Dedifferentiated amniotic fluid mesenchymal stem cell (primary cell): ENCODE results near the gene HS3ST4.

Source experiments
- DNase-seq: peaks from one replicate; pipeline ENCODE4 v3.0.0-alpha.2; 2016; ENCODE audit errors: extremely low spot score

Gene HS3ST4

GRCh38 chr16:25691519-25692091 is at the start of gene HS3ST4:
HS3ST4 (plus strand) TSS chr16:25691959.
- DNase-seq, result no peak

DNA sequence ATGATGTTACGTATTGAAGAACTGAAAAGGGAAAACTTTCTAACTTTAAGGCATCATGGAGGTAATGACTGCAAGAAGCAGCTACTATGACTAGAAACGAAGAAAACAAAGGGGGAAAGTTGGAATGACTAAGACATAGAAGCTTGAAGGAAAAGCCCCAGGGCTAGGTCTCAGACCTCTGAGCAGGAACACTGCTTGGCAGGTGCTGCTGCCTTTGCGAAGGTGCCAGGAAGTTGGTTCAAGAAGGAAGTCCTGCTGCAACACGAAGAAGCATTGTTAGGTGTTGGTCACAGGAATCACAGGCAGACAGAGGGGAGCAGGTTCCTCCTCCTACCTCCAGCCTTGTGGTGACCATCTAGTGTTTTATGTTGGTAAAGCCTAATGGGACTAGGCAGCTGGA is 48.1 kb upstream of the HS3ST4 start:
- no peak for DNase-seq

- no peak for DNase-seq
Measured at GRCh38 chr16:25656639-25657038, 35.1 kb upstream of the HS3ST4 start.

- DNase-seq, result no peak
Measured at GRCh38 chr16:25676820-25677219, 14.9 kb upstream of the HS3ST4 start.

GRCh38 chr16:25679511-25679910 is 12.2 kb upstream of the HS3ST4 start:
- DNase-seq, result no peak

- no peak for DNase-seq
Measured at GRCh38 chr16:25689137-25689836, 2.5 kb upstream of the HS3ST4 start.

GRCh38 chr16:25690552-25691143 is 1.1 kb upstream of the HS3ST4 start:
- DNase-seq, result no peak

GRCh38 chr16:25692351-25692741 is 587 bp downstream of the HS3ST4 start:
- no peak for DNase-seq

DNA sequence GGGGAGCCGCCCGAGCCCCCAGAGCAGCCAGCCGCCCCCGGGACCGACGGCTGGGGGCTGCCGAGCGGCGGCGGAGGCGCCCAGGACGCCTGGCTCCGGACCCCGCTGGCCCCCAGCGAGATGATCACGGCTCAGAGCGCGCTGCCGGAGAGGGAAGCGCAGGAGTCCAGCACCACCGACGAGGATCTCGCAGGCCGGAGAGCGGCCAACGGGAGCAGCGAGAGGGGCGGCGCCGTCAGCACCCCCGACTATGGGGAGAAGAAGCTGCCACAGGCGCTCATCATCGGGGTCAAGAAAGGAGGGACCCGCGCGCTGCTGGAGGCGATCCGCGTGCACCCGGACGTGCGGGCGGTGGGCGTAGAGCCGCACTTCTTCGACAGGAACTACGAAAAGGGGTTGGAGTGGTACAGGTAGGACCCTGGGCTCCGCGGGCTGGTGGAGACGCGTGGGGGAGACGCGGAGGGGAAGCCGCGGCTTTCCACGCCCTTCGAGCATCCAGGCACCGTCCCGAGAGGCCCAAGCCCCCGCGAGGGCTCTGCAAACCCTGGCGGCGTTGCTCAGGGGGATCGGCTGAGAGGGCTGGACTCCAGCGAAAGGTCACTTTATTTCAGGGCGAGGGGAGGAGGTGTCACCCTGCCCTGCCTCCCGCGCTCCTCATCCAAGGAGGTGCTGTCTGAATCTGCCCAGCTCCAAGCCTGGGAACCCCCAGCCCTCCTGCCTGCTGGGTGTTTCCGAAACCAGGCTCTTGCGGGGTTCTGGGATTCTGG is 1.2 kb downstream of the HS3ST4 start:
- no peak for DNase-seq

DNA sequence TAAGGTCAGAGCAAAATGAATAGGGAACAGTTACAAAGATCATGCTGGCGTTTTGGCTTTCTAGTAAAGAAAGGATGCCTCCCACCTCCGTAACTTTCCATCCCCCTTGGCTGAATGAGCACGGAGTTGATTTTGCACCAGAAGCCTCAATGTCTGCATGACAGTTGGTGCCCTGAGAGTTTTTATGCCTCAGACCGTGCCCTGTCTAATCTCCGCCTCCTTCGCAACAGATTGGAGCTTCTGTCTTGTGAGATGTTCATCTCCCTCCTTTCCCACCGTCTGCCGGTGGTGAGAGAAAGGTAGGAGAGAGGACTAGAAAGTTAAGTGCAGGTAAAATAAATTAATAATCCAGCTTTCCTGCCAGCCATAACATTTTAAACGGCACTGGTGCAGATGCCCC is 1.9 kb downstream of the HS3ST4 start:
- DNase-seq, result no peak

DNA sequence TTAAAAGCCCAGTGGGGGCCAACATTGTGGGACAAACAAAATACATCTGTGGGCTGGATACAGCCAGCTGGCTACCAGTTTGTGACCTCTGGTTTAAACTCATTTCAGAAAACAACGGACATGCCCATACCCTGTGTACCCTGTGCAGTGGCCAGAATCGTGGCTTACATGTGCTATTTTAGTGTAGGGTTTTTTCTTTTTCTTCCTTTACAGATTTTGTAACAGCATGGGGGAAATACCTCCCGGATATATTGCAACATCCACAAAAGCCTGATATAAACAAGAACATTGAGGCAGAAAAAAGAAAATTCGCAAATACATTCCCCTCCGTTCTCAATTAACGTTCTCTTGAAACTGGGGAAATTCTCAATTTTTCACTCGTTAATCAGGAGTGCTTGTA is 7.3 kb downstream of the HS3ST4 start:
- no peak for DNase-seq

DNA sequence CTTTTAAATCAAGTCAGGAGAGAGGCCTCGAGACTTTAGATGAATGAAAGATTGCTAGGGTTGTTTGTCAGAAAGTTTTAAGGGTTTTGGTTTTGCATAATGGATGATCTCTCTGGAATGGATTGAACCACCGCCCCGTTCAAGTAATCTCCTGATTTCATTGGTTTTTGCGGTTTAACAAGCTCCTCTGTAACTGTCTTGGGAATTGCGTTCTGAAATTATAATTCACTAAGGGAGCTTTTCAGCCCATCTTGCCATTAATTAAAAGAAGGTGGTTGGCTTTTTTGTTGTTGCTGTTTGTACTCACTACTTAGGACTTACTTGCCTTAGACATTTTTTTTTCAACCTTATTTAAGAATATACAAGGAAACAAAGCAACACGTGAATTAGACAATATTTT is 8.8 kb downstream of the HS3ST4 start:
- DNase-seq, result no peak

- no peak for DNase-seq
Measured at GRCh38 chr16:25707553-25707952, 15.8 kb downstream of the HS3ST4 start.

- DNase-seq, result no peak
Measured at GRCh38 chr16:25707982-25708583, 16.3 kb downstream of the HS3ST4 start.

DNA sequence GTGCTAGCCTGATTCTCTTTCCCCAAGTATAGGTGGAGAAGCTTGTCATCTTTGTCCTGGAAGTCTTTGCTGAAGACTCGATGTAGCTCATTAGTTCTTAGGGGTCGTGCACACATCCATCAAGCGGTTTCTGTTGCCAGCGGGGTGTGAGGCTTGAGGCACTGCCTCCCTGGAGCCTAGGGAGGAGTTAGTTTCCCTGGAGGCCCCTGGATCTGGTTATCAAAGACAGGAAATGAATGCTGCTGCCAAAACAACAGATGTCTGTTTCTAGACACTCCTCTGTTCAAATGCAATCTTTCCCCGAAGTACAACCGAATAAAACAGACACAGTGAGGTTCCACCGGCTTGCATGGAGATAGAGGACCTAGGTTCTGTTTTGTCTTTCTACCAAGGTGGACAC is 17.5 kb downstream of the HS3ST4 start:
- DNase-seq, result no peak

DNA sequence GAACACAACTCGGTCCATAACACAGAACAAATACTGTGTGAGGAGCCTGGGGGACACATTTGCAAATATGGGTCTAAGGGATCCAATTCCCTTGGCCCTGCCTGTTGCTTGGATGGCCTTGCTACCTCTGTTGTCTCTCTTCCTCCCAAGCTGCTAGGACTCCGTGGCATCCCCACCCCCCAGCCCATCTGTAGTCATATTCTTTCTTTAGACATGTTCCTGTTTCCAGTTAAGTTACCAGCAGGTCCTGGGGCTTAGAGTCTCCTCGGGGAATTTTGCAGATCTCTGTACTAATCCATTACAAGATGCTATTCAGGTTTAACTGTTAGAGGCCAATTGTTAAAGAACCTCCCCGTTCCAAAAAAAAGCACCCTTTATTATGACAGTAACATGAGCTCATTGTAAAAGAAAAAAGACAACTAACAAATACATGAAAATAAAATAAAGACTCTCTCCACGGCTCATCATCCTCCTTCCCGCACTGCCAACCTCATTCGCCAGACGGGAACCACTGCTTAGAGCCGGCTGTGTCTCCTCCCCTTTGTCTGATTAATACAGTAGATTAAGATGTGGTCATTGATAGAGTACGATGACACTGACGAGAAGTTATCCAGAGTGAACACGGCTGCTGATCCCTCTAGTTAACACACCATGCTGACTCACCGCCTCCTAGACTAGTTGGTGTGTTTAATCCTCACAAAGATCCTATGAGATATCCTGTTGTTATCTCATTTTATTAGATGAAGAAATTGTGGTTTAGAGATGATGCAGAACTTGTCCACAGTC is 22.2 kb downstream of the HS3ST4 start:
- DNase-seq, result no peak

- DNase-seq, result no peak
Measured at GRCh38 chr16:25716186-25716585, 24.4 kb downstream of the HS3ST4 start.

GRCh38 chr16:25721439-25721838 is 29.7 kb downstream of the HS3ST4 start:
- no peak for DNase-seq

DNA sequence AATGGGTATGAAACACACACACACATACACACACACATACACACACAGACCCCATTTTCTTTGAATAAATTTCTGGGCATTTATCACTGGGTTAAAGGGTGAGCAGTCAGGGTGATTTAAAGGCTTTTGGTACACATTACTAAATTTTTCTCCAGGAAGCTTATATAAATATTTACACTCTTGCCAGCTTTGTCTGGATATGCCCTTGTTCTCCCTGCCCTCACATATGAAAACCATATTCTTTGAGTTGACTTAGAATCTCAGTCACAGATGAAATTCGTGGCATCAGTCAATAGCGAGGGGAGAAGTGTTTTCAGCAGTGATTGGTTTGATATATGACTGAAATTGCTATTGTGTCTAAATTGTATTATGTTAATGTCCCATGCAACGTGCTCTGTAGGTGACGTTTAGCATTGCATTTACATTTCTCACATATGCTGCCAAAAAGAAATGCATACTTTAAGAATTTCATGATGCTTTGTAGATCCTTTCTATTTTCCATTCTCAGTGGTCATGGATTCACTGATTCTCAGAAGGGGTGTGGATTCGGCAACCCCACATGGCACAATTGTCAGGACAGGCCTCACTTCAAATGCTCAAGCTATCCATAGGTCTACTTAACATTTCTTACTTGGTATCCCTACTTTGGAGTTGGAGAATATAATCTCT is 34.8 kb downstream of the HS3ST4 start:
- DNase-seq, result no peak

DNA sequence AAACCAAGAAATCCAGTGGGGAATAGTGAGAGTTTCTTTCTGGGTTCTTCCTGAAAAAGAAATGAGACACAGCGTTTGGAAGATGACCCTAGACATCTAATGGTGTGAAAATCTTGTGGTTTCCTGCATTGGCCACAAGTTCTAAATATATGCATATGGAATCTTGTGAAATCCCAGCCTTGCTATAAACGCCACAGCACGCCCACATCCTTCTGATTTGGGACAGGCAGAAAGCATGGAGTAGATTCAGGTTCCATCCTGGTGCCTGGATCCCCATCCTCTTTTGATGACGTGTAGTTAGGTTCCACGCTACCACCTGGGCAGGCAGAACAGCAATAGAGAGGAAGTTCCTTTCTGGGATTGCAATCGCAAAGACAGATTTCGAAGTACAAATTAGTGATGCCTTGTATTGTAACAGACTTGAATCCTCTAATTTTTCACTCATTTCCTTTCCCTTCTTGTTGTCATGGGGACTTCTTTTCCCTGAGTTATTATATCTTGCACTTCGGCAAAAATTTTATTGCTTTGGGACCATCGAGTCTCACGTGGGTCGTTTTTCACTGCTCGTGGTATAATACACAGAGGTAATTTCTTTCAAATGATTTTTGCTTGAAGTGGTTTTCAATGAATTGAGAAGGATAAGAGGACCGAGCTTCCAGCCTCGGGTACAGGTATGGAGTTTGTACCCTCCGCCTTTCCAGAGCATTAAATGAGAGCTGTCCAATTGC is 37.6 kb downstream of the HS3ST4 start:
- DNase-seq, result no peak
